GM18870 (cell line): ENCODE measurements around the gene BCAS1.
A peak's percentile ranks its signal among the peaks of the same experiment; 100 is the strongest.

ENCODE experiments used
- ATAC-seq: cut with Tn5 transposase; IDR thresholded peaks from one replicate; pipeline ENCODE4 v1.9.1; 2021; ENCODE audit warnings: moderate library complexity; ENCODE audit not compliant: unreplicated experiment

BCAS1 gene

DNA sequence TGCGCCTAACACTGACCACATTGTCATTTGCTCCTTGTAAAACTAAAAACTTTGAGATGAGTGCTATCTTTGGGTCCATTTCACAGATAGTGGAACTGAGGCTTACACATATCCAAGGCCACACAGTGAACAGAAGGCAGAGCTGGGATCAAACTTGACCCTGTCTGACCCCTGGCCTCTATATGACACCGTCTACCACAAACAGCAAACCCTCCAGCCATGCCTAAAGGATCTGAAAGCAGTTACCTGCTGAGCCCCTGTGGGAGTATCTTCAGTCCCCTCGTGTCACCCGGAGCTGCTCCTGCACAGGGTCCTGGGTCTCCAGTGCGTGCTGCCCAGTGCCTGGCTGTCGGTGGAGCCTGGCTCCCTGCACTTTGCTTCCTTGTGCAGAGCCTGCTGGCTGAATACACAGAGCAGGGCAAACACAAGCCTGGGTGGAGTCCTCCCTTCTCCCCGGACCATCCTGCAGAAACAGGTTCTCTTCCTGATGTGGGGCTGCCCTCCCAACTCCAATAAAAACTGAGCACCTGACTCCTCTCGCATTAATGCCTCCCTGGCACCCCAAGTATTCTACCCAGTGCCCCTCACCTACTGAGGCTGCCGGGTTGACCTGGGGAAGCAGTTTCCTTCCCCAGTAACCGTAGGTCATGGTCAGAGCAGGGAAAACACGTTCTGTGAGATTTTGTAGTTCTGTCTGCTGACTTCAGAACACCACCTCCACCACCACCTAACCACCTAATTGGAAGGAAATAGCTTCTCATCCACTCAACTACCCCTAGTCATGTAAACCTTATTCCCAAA, at the start of gene BCAS1:
Gene BCAS1, minus strand, starts transcription at position 408 of the 801 bp plus-strand sequence. CDS start 11,876 bp downstream, outside the sequence.
- no peak for ATAC-seq

GRCh38 chr20:54119744-54120143, 49.4 kb upstream of the BCAS1 start:
- ATAC-seq, result no peak

DNA sequence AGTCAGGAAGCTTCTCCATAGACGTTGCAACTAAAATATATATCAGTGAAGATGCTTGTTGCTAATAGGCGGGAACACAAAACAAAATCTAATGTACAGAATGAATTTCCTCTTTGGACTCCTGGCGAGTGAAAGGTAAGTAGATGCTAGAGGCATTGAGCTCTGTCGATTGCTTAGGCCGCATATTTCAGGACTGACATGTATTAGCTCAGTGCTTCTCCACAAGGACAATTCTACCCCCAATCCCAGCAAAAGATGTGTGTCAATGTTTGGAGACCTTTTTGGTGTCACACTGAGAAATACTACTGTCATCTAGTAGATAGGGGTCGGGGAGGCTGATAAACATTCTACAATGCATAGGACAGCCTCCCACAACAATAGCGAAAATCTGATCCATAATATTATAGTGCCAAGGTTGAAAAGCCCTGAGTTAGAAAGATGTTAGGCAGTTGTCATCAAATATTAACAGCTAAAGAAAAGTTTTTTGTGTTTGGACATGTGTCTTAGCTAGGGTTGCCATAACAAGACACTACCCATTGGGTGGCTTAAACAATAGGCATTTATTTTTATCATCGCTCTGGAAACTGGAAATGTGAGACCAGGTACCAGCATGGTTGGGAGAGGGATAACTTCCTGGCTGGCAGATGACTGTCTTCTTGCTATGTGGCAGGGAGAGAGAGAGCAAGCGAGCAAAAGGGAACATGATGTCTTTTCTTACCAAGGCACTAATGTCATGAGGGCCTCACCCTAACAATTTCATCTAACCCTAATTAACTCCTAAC, 48.0 kb upstream of the BCAS1 start:
- no peak for ATAC-seq

DNA sequence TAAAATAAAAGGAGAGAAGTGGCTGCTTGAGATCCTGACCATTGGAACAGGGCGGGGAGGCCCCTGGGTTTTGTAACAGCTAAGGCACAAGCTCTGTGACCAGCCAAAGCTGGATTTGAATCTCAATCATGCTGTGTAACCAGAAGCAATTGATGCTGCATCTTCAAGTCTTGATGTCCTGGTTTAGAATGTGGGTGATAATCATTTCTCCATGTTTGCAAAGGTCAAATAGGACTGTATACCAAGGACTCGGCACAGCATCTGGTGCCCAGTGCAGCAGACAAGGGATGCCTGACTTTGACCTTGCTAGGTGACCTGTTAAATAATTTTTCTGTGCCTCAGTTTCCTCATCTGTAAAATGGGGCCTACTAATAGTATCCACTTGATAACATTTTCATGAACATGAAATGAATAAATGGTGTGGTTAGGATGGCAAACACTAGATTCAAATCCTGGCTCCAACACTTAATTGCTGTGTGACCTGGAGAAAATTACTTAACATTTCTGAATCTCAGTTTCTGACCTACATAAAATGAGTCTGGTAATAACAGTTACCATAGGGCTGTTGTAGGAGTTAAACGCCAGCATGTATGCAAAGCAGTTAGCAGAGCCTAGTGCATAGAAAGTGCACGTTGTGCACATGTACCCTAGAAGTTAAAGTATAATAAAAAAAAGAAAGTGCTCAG, 46.3 kb upstream of the BCAS1 start:
- ATAC-seq, result no peak

DNA sequence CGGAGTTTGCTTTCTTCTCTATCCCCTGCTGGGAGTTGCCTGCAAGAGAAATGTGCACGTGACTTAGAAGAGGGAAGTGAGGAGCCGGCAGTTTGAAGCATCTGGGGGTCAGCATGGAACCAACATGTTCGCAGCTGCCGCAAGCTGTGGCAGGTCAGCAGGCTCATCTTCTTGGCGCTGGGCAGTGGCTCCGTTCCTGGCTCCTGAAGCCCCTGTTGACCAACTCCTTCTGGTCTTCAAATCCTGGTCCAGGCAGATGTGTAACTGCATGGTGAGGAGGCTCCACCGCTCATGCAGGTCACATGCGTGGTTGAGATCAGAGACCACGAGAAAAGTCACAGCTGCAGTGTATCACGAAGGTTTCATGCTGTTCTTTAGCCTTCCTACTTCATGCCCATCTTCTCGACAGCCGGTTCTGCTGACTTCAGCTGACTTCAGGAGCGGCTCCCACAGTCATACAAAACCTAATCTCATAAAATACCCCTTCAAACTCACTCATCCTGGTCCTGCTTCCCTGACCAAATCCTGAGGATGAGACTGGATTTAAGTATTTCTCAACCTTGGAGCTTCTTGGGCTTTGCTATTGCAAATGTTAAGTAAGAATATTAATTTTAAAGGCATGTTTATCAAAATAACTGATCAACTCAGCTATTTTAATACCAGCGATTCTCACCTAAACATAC, 44.9 kb upstream of the BCAS1 start:
- ATAC-seq, result no peak

DNA sequence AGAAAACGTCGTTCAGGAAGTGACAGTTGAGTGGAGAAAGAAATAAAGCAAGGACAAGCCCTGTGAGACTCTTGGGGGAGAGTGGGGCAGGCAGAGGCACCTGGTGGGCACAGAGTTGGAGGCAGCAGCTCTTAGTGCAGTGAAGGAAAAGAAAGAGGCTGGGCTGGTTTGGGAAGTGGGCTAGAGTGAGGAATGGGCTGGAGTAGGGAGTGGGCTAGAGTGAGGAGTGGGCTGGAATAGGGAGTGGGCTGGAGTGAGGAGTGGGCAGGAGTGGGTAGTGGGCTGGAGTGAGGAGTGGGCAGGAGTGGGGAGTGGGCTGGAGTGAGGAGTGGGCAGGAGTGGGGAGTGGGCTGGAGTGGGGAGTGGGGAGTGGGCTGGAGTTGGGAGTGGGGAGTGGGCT, 43.7 kb upstream of the BCAS1 start:
- ATAC-seq, result no peak

- no peak for ATAC-seq
Observed at GRCh38 chr20:54113566-54113965, 43.2 kb upstream of the BCAS1 start.

- no peak for ATAC-seq
Observed at GRCh38 chr20:54112221-54112884, 42.0 kb upstream of the BCAS1 start.

GRCh38 chr20:54111460-54111859, 41.1 kb upstream of the BCAS1 start:
- ATAC-seq, result no peak

DNA sequence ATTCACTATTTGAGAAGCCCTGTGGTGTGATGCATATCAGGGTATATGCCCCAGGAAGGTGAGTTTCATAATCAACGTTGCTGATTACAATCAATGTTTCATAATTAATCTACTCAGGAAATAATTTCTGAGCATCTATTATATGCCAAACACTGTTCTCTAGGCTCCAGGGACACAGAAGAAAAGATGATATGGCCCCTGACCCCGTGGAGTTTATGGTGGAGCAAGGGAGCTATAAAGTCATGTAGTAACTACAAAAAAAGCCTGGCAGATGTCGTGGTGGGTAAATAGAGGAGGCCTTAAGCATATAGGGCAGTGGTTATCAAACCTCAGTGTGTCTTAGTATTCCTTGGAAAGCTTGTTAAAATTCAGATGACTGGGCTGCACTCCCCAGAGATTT, 40.1 kb upstream of the BCAS1 start:
- ATAC-seq, result no peak

DNA sequence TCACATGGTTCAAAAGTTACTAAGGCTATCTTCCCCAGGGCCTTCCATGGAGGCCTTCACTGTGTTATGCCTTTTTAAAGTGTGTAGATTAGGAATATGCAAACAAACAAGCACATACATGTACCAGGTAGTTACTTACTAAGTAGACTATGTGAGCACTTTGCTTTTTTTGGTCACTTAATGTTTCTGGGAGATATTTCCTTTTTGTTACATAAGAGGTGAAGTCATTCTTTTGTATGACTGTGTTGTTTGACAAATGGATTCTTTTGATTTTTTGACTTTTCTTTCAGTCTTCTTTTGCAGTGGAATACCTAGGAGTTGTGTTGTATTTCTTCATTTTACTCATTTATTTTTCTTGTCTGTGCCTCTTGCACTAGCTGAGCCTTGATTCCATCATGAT, 39.6 kb upstream of the BCAS1 start:
- ATAC-seq, result no peak

- no peak for ATAC-seq
Observed at GRCh38 chr20:54108817-54109216, 38.4 kb upstream of the BCAS1 start.

DNA sequence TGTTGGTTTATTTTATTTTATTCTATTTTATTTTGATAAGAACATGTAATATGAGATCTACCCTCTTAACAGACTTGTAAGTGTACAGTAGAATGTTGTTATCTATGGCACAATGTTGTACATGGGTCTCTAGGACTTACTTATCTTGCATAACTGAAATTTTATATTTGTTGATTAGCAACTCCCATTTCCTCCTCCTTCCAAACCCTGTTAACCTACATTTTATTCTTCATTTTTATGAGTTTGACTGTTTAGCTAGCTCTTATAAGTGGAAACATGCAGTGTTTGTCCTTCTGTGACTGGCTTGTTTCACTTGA, 37.9 kb upstream of the BCAS1 start:
- no peak for ATAC-seq

DNA sequence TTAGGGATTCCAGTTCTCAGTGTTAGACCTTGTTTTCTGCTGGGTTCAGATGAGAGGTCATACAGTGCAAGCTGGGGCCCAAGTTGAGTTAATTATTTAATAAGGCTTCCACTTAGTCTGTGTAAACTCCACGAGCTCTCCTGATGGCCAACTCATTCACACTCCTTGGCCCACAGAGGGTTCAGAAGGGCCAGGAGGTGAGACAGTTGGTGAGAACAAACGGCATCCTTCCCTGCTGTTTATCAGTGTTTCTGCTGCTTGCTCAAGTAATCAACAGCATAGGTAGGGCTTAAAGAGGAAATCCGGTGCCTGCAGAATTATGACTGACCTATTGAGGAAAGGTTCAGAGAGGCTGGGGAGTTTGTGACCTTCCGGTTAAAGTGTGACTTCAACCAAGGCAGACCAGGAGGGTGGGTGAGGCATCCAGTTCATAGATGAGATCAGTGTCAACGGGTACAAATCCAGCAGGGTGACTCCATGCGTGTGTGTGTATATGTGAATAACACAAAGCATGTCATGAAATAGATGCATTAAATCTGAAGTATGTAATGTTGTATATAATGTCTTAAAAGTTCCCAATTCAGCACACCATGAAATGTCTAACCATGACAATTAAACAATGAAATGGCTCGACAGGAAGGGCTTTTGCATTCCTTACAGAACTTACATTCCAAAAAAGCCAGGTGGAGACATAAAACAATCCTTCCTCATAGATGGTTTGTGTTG, 37.4 kb upstream of the BCAS1 start:
- no peak for ATAC-seq

GRCh38 chr20:54107181-54107580, 36.8 kb upstream of the BCAS1 start:
- no peak for ATAC-seq

DNA sequence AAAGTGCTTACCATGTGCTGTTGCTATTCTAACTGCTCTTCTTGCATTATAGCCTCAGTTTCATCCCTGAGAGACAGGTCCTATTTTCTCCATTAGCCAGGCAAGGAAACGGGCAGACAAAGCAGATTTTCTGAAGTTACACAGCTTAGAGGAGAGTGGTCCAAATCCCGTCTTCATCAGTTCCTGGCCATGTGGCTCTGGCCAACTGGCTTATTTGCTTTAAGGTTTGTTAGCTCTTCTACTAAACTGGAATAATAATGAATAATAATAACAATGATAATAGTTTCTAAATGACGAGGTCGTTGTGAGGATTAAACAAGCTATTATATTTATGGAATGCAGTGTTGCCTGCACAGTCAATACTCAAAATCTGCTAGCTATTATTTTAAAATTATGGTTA, 35.8 kb upstream of the BCAS1 start:
- no peak for ATAC-seq

GRCh38 chr20:54105653-54106052, 35.3 kb upstream of the BCAS1 start:
- no peak for ATAC-seq

- ATAC-seq, result no peak
Observed at GRCh38 chr20:54104781-54105180, 34.4 kb upstream of the BCAS1 start.

DNA sequence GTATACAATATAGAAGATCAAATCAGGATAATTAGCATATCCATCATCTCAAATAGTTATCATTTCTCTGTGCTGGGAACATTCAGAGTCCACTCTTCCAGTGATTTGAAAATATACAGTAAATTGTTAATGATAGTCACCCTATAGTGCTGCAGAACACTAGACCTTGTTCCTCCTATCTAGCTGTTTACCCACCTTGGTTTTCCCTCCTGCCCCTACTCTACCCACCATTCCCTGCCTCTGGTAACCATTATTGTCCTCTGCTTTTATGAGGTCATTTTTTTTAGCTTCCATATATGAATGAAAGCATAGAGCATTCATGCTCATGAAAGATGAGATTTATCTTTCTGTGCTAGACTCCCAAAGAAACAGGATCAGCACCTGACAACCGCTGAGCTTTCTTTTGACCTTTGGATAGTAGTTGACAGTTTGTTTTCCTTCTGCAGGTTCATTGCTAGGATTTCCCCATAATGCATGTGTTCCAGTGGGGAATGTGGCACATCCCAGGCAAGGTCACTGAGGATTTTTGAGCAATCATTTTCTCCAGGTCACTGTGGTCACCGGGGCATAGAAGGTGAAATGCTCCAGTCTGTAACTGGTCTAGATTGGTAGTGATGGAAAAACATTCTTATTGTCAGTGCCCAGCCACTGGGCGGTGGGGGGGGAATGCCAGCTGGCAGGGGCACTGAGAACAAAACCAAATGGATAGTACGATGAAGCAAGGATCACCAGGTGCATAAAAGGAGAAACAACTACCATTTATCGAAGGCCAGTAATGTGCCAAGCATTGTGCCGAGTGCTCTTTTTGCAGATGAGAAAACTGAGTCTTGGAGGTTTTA, 33.6 kb upstream of the BCAS1 start:
- peak; percentile 10 for ATAC-seq
